ENCODE data around the gene TIAL1.

- TF ChIP-seq EZH2 (IDR thresholded peaks at IDR 0.05; ENCODE audit: borderline replicate concordance, low read depth, low read length, severe bottlenecking) (no peak), CTCF (IDR thresholded peaks at IDR 0.05; ENCODE audit: extremely low read depth in 1 of 2, insufficient read depth in 1 of 2, low read depth in 1 of 2, low read length in 2 of 2) (no peak), MAX (IDR thresholded peaks at IDR 0.05; ENCODE audit: insufficient read depth, insufficient read length) (no peak), POLR2AphosphoS5 (IDR thresholded peaks at IDR 0.05; ENCODE audit: insufficient read depth, low read depth, low read length) (no peak), JUN (IDR thresholded peaks at IDR 0.05; ENCODE audit: borderline replicate concordance, insufficient read depth, insufficient read length, low read depth) (no peak), POLR2A (IDR thresholded peaks at IDR 0.05; ENCODE audit: low read depth, low read length) (no peak), MYC (IDR thresholded peaks at IDR 0.05; ENCODE audit: low read depth, low read length) (no peak), FOS (IDR thresholded peaks at IDR 0.05; ENCODE audit: borderline replicate concordance, insufficient read depth, low read length) (no peak), GATA2 (IDR thresholded peaks at IDR 0.05; ENCODE audit: insufficient read depth, insufficient read length, low read depth, low read length) (no peak)
Measured at GRCh38 chr10:119640384-119640783, 43.6 kb upstream of the TIAL1 start.

Data from endothelial cell of umbilical vein (primary cell).